ENCODE results near the gene DISP2. TPM values are rescaled to one million over a fixed set of nuclear protein-coding genes. Genes with fewer than 3 reads are reported as not detected.

DISP2 gene
- total RNA-seq, 4 donors from 2014 or later = 0.14 to 0.85 TPM; not detected in 2

DNA sequence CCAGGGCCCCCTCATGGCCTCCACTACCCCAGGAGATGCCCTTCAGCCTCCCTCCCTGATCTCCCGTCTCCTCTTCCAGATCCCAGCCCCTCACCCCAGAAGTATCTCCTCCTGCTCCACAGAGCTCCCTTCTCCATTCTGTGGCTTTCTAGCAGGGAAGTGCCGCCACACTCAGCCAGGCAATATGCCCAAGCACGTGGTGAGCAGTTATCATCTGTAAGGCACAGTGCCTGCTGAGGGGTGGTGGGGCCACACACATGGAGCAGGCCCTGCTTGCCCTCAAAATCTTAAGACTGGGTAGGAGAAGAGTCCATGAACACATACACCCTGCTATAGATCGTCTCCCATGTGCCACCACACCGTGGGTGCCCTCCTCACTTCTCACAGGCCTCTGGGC, 9.5 kb upstream of the DISP2 start:
- Histone ChIP-seq H3K27ac (no peak overlapping the region), H3K27me3 (no peaks in the 10 kb centered on the region), H3K36me3 (no peaks in the 10 kb centered on the region), H3K4me3 (no peak overlapping the region), H3K9me3 (no peaks in the 10 kb centered on the region), H3K4me1 (no peaks in the 10 kb centered on the region)
- intact Hi-C loops (cut with DNase I; ENCODE audit: low total_unique reads) = loop anchor here (10.0 kb wide), 1 partner anchor 64 kb away; the partner anchor contains the start of gene ANKRD63
- DNase-seq = no peak
- TF ChIP-seq, protein P1, sequence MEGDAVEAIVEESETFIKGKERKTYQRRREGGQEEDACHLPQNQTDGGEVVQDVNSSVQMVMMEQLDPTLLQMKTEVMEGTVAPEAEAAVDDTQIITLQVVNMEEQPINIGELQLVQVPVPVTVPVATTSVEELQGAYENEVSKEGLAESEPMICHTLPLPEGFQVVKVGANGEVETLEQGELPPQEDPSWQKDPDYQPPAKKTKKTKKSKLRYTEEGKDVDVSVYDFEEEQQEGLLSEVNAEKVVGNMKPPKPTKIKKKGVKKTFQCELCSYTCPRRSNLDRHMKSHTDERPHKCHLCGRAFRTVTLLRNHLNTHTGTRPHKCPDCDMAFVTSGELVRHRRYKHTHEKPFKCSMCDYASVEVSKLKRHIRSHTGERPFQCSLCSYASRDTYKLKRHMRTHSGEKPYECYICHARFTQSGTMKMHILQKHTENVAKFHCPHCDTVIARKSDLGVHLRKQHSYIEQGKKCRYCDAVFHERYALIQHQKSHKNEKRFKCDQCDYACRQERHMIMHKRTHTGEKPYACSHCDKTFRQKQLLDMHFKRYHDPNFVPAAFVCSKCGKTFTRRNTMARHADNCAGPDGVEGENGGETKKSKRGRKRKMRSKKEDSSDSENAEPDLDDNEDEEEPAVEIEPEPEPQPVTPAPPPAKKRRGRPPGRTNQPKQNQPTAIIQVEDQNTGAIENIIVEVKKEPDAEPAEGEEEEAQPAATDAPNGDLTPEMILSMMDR (IDR thresholded peaks at IDR 0.05) = no peak
- TF ChIP-seq POLR2A (IDR thresholded peaks at IDR 0.05) = no peak

DNA sequence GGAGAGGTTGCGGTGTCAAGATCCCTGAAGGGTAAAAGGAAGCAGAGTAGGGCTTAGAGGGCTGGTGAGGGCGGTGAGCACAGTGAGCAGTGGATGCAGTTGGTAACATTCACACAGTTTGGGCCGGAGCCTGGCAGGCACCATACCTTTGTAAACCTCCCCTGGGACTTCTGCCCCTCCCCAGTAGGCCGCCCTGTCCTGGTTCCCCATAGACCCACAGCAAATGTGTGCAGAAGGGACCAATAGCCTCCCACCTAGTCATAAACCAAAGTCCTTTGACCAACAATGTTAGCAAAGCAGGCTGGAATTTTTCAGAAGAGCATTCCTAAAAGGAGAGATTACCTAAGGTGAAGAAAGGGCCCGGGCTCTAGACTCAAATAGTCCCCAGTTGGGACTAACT, 8.9 kb upstream of the DISP2 start:
- intact Hi-C loops (cut with DNase I; ENCODE audit: low total_unique reads) = loop anchor here (10.0 kb wide), 1 partner anchor 64 kb away; the partner anchor contains the start of gene ANKRD63
- Histone ChIP-seq H3K9me3 (no peaks in the 10 kb centered on the region), H3K27me3 (no peaks in the 10 kb centered on the region)

DNA sequence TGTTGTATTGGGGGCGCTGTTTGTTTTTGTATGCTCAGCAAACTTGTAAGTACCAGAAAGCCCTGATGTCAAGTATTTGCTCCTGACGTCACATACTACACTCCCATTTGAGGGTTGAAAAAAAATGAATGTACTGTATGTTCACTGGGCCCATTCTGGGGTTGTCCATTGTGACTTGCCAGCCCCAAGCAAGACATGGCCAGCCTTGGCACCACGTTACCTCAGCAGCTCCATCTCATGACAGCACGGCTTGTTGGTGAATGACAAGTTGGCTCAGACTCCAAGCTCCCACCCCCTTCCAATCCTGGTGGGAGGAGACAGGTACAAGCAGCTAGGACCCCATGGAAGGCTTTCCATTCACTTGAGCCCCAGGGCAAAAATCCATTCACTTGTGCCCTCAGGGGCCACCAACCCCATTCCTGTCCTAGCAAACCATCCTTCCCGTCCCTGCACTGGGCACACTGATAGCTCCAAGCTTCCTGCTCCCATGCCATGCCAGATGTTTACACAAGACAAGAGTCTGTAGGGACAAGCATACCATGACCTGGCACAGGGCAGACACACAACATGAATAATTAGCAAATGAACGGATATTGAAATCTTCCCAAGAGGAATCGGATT, 5.6 kb upstream of the DISP2 start:
- H3K4me1 ChIP-seq = no peaks in the 10 kb centered on the region
- DNase-seq = no peak
- TF ChIP-seq, protein P1 (IDR thresholded peaks at IDR 0.05) = no peak
- no peak for TF ChIP-seq POLR2A (IDR thresholded peaks at IDR 0.05)
- H3K27ac ChIP-seq = no peak overlapping the region
- H3K27me3 ChIP-seq = no peaks in the 10 kb centered on the region
- H3K4me3 ChIP-seq = no peak overlapping the region
- H3K9me3 ChIP-seq = no peaks in the 10 kb centered on the region
- no peaks in the 10 kb centered on the region for H3K36me3 ChIP-seq
- intact Hi-C loops (cut with DNase I; ENCODE audit: low total_unique reads) = no loop called here

More for the DNA sequence above, 8.9 kb upstream of the DISP2 start:
- Histone ChIP-seq H3K4me1 (no peaks in the 10 kb centered on the region), H3K36me3 (no peaks in the 10 kb centered on the region), H3K4me3 (no peak overlapping the region), H3K27ac (no peak overlapping the region)
- TF ChIP-seq, protein P1 (IDR thresholded peaks at IDR 0.05) = no peak
- TF ChIP-seq POLR2A (IDR thresholded peaks at IDR 0.05) = no peak
- DNase-seq = no peak

DNA sequence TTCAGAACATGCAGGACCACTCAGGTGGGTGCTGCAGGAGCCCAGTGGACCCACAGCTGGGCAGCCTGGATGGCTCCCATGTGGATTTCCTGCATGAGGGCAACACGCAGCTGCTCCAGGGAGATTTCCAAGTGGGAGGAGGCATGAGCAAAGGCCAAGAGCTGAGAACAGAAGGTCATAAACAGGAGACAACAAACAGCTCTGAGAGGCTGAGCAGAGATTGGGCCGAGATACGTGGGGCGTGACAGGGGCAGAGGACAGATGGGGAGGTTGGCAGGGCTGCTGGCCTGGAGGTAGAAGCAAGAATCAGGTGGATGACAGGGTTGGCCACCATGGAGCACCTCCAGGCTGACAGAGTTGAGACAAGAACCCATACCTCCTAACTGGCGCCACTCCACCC, 4.3 kb upstream of the DISP2 start:
- H3K9me3 ChIP-seq = no peaks in the 10 kb centered on the region
- TF ChIP-seq, protein P1 (IDR thresholded peaks at IDR 0.05) = no peak
- TF ChIP-seq POLR2A (IDR thresholded peaks at IDR 0.05) = no peak
- H3K36me3 ChIP-seq = no peaks in the 10 kb centered on the region
- H3K4me3 ChIP-seq = no peak overlapping the region
- intact Hi-C loops (cut with DNase I; ENCODE audit: low total_unique reads) = no loop called here
- no peaks in the 10 kb centered on the region for H3K4me1 ChIP-seq
- no peaks in the 10 kb centered on the region for H3K27me3 ChIP-seq
- H3K27ac ChIP-seq = no peak overlapping the region
- no peak for DNase-seq

DNA sequence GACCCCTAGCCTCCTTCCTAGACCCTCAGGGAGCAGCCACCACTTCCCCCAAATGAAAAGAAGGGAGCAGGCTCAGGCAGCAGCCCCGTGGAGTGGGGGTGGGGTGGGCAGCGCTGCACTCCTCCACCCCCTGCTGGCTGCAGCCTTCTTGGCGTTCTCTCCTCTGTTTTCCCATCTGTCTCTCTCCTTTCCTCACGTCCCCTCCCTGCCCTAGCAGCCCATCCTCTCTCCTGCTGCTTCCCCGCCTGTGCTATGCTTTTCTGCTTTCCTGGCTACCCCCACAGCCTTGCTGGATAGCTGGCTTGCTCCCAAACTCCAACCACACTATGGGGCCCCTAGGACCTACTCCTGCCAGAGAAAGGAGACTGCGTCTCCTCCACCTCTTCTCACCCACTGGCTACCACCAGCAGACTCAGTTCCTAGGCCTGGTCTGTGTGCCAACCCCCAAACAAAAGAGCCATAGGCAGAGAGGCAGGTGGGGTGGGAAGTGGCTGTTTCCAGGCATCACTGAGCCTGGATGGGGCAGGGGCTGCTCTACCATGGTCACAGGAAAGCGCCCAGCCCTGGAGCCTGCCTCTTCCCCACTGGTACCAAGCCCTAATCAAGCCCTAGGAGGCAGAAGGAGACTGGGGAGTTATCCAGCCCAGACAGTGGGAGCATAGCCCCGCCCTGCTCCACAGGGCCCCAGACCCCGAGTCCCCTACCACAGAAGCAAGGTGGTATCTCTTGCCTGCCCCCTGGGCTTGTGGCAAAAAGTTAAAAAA, 3.4 kb upstream of the DISP2 start:
- TF ChIP-seq, protein P1 (IDR thresholded peaks at IDR 0.05) = peak; percentile 13 to 30 (median 16)
- TF ChIP-seq POLR2A (IDR thresholded peaks at IDR 0.05) = no peak
- Histone ChIP-seq H3K27ac (no peak overlapping the region), H3K4me3 (no peak overlapping the region), H3K9me3 (no peaks in the 10 kb centered on the region), H3K36me3 (no peaks in the 10 kb centered on the region), H3K4me1 (no peaks in the 10 kb centered on the region), H3K27me3 (no peaks in the 10 kb centered on the region)
- intact Hi-C loops (cut with DNase I; ENCODE audit: low total_unique reads) = no loop called here
- DNase-seq = no peak

Data from uterus (tissue), 4 donors.